HG03521 (cell line): Measurements from ENCODE around the gene PRR5L.
"Not testable (repeated sequence)": the region's sequence is repeated elsewhere in the genome, so short reads cannot be mapped to it uniquely, and the experiment has no call there.

ENCODE experiments used
- ATAC-seq: cut with Tn5 transposase; IDR thresholded peaks from one replicate; pipeline ENCODE4 v1.9.1; 2021; ENCODE audit warnings: mild to moderate bottlenecking, moderate library complexity; ENCODE audit not compliant: unreplicated experiment

PRR5L gene

DNA sequence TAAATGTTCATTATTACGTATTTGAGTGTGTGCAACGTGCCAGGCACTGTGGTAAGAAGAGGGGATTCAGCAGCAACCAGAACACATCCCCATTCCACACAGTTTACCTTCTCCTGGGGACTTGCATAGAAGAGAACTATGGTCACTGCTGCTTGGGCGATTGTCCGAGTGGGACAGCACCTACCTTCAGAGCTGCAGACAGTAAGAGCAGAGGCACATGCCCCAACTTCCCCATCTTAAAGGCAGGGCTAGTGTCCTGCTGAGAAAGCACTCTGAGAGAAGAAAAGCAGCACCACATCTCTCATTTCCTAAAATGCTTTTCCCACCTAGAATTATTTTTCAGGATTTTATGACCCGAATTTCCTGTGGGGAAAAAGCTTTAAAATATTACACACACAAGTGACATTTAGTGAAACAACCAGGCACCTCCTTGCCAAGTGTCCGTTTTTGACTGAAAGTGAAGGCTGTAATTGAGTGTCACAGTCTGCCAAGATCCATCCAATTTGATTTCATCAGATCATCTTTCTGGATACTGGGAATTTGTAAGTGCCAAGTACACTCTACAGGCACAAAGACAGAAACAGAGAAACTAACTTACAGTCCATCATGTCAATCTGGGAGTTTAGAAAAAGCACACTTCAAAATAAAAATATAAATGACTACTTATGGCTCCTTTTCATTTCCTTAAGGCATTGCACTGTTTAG is 189.4 kb downstream of the PRR5L start:
- ATAC-seq = no peak

DNA sequence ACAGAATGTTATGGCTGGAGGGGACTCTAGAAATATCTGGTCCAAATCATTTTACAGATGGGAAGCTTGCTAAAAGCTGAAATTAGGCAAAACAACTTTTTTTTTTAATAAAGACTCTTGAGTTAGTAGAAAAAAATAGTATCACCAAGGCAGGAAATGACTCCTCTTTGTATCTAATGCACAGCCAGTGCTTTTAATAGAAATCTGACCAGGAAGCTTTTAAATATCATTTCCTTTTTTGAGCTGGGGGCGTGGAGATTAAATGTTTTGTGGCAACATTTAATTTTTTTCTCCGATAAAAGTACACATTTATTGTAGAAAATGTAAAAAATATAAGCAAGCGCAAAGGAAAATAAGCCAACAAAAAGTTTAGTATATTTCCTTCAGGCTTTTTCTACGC is 191.5 kb downstream of the PRR5L start:
- ATAC-seq = no peak

DNA sequence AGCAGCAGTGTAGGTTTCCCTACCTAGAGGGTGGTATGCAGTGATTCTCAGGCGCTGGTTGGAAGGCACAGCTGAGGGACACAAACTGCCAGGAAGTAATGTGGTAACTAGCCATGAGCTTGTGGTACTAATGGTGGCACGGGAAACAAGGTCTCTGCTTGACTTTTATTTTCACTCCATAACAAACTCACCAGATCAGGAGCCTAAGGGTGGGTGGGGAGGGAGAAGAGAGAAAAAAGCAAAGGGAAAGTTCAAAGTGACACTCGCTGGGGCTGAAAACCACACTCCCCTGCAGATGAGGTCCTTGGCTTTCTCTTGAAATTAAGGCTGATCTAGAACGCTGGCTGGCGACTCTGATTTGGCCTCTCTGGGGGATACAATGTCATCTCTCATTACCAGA is 192.0 kb downstream of the PRR5L start:
- ATAC-seq = no peak

DNA sequence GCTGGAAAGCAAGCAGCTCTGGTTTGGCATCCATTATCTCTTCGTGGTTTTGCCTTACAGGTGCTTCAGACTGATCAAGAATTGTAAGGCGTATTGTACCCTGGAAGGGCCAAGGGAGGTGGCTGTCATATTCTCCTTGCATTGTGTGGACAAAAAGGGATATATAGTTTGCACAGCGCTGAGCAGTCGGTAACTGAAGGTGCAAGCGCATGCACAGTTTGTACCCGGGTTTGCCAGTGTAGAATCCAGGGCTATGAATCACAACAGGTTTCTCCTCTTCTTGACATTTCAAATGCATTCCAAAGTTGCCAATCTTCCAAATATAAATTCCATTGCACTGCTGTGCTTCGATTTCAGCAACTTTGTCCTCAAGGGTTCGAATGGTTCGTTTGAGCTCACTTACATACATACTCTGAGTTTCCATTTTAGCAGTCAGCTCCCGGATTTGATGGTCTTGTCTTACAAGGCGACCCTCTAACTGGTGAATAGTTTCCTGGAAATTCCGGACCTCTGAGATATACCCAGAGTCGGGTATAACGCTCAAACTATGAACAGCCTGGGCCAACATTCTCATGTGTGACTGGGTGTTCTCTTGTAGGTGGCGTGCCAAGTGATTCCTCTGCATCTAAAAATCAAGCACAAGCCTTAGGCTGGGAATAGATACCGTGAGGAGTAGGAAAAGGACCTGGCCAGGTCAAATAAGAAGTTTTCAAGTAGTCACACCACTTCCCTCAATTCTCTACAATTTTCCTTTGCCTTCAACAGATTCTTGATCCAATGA is 194.1 kb downstream of the PRR5L start:
- no peak for ATAC-seq

DNA sequence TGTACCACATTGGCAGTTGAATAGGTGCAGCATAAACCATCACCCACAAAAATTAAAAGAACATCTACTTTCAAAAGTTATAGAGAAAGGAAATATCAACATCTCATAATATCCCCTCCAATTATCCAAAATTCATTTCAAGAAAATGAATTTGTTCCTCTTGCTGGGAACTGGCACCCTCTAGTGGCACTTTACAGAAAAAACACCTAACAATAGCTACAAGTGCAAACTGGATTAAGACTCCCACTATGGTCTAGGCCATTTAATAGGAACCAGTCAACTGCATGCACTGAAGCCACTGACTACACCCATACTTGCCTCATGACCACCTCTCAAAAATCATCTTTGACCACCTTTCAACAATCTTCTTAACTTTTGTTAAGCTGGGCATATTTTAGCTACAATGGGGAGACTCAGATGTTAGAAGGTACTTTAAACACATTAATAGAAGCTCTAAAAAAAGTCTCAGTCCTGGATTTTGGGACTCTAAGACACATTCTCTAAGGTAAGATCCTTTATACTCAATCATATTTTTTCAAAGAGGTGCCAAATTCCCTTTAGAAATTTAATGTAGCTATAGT is 196.7 kb downstream of the PRR5L start:
- ATAC-seq = no peak

DNA sequence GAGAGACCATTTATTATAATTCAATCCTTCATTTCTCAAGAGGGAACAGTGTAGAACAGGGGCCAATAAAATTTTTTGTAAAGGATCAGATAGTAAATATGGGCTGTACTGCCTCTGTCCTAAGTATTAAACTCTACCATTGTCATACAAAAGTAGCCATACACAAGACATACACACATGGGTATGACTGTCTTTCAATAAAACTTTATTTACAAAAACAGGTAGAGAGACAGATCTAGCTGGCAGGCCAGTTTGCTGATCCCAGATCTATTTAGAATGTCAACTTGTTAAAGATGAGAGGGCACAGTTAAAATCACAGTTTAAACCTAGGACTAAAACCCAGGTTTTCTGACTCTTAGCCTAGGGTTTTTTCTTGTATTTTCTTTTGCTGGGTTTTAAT is 197.2 kb downstream of the PRR5L start:
- no peak for ATAC-seq

DNA sequence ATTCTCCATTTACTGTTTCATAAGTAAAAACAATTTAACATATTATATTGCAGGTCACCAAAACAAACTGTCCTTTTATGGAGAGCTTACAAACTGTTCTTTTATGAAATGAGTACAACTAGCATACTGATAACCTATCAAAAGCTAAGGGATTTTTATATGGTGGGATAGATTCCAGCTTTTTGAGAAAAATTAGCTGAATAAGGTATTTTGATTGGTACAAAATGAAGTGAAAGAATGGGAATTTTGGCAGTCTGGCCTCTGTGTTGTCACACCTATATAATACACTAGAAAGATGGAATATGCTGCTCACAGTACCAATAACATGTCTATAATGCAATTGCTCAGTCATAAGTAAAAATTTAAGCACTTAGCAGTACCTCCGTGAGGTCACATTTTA is 202.6 kb downstream of the PRR5L start:
- no peak for ATAC-seq

DNA sequence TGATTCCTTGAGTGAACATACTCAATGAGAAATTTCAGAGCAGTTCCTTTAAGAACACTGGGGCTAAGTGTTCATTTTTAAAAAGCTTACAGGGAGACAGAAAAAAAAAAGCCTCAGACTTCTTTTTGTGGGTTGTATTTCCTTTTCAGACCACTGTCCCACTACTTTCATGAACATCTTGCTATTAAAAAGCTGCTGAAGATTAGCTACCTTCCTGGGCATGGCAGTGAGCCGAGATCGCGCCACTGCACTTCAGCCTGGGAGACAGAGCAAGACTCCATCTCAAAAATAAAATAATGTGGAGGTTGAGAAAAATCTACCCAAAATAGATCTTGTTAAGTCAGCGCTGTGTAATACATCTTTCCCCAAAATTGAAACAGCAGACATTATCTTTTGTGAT is 203.2 kb downstream of the PRR5L start:
- ATAC-seq = no peak

DNA sequence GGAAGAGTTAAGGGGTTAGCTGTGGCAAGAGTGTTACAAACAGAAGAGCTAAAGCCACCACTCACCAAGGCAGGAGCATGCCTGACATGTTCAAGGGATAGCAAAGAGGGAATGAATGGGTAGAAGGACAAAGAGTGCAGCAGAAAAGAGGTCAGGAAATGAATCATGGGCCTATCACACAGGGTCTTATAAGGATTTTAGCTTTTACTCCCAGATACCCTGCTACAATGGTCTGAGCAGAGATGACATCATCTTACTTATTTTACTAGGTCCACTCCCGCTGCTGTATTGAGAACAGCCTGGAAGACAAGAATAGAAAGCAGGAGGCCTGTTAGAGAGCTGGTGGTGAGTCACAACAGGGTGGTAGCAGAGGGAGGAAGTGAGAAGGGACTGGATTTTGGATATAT is 204.2 kb downstream of the PRR5L start:
- no peak for ATAC-seq

DNA sequence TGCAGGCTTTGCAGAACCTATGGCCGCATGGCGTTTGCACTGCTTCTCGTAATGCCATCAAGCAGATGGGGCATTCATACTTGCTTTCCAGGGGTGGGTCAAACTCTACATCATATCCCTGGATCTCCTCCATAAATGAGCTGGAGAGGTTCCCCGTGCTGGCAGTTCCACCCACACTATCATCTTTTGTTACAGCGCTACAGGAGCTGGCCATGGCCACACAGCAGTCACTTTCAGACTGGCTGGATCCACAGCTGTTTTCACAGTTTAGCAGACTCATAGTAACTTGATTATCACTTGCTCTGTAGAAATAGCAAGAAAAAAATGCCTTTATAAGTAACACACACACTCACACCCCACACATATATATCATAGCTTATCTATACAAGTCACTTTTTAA is 205.1 kb downstream of the PRR5L start:
- ATAC-seq = no peak

DNA sequence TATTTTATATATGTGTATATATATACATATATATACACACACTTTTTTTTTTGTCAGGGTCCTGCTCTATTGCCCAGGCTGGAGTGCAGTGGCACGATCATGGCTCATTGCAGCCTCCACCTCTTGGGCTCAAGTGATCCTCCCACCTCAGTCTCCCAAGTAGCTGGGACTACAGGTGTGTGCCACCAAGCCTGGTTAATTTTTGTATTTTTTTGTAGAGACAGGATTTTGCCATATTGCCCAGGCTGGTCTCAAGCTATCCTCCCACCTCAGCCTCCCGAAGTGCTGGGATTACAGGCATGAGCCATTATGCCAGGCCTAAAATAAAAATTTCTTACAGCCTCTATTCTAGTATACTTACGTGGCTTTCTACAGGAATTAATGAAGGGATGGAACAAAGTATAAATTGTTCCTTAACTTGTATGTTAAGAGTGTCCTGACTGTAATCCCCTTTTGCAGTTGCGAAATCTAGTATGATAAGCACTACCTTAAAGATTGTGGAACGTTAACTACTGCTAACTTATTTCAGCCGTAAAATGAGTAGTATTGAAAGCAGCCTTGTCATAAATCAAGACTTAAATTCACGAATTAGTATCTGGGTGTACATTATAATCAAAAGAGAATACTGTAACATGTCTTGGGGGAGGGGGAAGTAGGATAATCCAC is 211.9 kb downstream of the PRR5L start:
- ATAC-seq = no peak

DNA sequence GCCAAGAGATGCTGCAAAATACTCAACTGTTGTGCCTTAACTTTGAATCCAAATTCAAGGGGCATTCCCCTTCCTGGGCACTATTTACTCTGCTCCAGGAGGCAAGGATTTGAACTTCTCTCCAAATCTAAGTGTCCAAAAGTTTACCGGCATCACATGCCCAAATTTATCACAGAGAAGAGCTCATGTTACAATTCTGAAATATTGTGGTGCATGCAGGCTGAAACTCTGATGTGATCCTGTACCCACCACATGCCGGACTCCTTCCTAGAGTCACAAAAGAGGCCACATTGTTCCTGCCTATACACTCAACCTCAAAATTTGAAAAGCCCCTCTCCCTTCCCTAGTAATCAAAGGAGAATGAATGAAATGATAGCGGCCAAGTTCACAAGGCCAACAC is 212.7 kb downstream of the PRR5L start:
- no peak for ATAC-seq

DNA sequence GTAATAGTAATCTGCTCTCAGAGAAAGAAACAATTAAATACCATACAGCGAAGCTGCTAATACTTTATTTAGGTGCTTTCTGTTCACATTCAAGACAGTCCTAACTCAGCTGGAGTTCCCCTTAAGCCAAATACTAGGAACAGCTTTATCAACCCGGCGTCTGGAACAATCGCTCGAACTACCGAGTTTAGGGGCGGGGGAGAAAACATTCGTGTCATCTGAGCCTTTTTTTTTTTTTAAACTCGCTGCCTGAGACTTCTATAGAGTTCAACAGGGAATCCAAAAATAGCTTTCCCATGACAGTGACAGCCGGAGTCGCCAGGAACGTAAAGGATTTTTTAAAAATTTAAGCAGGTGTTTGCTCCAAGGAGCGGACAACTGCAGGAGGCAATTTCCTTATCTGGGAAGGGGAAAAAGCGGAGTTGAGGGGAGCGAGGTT is 213.1 kb downstream of the PRR5L start:
- ATAC-seq = no peak

DNA sequence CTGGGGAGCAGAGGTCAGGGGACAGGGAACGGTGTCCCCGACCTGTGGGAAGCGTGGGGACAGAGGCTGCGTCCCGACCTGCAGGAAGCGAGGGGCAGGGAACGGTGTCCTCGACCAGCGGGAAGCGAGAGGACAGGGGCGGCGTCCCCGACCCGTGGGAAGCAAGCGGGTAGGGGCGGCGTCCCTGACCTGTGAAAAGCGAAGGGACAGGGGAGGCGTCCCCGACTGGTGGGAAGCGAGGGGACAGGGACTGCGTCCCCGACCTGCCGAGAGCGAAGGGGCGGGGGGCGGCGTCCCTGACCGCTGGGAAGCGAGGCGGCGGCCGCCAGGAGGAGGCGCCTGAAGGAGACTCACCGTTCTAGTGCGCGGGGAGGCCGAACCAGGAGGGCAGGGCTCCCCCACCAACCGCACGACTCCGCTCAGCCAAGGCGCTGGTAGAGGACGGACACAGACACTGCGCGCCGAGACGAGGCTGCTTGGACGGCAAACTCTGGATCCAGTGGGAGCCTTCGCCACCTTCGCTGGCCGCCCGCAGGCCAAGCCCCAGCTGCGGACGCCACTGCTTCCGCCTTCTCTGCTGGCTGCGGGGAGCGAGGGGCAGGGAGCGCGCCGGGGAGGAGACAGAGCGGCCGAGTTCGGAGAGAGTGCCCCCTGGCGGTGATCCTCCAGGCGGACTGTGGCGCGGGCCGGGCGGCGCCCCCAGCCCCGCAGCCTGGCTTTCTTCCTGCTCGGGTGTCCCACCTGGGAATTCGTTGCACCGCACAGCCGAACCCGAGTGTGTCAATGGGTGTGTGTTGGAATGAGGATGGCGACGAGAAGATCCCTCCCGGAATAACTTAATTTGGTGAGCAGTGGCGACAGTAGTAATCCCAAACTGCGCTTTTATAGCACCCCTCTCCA is 213.9 kb downstream of the PRR5L start, which contains the start of gene TRAF6:
Gene TRAF6 (minus strand): TSS at position 579 of the 900 bp plus-strand sequence. CDS start 8,757 bp downstream, outside the sequence.
- ATAC-seq = peak; percentile 98

DNA sequence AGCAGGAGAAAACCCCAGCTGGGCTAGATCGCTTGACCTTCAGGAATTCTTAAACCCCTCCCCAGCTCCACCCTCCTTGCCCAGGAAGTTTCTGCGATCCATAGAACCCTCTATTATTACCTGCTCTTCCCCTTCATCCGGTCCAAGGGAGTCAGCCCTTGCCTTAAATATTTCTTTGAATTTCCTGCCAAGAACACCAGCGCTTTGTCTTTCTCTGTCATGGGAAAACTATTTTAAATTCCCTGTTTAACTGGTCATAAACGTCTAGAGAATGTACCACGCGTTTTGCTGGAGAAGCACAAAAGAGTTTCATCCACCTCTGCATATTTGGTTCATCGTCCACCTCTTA is 214.5 kb downstream of the PRR5L start:
- ATAC-seq = no peak

DNA sequence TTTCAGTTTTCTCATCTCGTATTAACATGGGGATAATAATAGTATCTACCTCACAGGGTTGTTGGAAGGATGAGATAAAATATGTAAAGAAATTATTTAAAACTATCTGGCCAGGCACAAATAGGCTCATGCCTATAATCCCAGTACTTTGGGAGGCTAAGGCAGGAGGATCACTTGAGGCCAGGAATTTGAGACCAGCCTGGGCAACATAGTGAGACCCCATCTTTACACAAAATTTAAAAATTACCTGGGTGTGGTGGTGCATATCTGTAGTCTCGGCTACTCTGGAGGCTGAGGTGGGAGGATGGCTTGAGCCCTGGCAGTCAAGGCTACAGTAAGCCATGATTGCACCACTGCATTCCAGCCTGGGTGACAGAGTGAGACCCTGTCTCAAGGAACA is 215.0 kb downstream of the PRR5L start:
- not testable (repeated sequence) for ATAC-seq

DNA sequence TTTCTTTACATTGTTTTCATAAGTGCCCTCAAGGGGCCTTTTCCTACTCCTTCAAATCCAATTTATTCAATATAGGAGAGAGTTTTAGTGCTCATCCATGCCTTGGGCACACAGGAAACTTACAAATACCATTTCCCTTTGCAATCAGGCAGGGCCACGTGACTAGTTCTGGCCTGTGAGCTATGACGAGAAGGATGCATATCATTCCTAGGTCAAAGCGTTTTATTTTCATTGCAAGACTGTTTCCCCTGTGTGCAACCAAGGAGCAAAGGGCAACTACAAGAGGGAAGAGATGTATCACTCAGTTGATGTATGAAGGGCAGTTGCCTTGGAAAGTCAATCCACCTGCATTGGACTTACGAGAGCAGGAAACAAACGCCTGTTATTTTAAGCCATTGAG is 215.9 kb downstream of the PRR5L start:
- ATAC-seq = no peak

DNA sequence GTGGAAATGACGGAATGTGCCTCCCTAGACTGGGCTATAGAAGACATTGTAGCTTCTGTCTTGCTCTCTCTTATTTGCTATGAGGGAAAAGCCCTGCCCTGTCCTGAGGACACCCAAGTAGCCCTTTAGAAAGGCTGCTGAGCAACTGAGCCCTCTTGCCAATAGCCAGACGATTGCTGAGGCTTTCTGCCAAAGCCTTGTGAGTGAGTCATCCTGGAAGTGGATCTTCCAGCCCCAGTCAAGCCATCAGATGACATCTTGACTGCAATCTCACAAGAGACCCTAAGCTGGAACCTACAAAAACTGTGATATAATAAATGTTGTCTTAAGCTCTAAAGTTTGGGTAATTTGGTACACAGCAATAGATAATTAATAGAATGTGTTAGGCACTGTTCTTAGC is 217.9 kb downstream of the PRR5L start:
- no peak for ATAC-seq
